ENCODE results near the gene PTPN4.

- no peak for TF ChIP-seq CTCF (IDR thresholded peaks at IDR 0.05)
- TF ChIP-seq POLR2A (IDR thresholded peaks at IDR 0.05), result no peak
These were observed 254.0 kb downstream of the PTPN4 start for GRCh38 chr2:120013597-120014223.

Measured in adrenal gland (tissue), 5 donors.